Measurements from ENCODE around the gene VSTM2B.

VSTM2B gene

DNA sequence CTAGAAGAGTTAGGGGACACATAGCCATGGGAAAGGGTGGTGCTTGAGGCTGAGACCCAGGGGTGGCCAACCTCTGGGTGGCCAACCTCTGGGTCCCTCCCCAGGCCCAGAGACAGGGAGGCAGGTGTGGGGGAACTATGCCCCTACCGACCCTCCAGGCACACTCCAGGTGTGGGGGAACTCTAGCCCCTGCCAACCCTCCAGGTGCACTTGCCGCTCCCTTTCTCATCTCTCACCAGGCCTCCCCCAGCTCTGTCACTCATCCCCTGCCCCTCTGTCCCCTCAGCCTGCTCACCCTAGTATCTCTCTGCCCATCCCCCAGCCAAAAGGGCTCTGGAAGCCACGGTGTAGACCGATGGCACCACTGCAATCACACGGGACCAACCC is 10.6 kb upstream of the VSTM2B start:
- H3K27me3 ChIP-seq (replicated peaks; ENCODE audit: control insufficient read depth, insufficient read depth, low read length, poor library complexity, severe bottlenecking): no peaks in the 10 kb centered on the region
- H3K4me1 ChIP-seq (ENCODE audit: control insufficient read depth, insufficient read depth, low read length, poor library complexity, severe bottlenecking): no peaks in the 10 kb centered on the region
- no peaks in the 10 kb centered on the region for H3K9me3 ChIP-seq (ENCODE audit: control insufficient read depth, low read length)
- DNase-seq: no peak
- no peak overlapping the region for H3K27ac ChIP-seq (ENCODE audit: insufficient read depth, low read length, poor library complexity, severe bottlenecking)
- no peaks in the 10 kb centered on the region for H3K36me3 ChIP-seq (ENCODE audit: control insufficient read depth, insufficient read depth, low read length)
- no peak overlapping the region for H3K4me3 ChIP-seq (ENCODE audit: insufficient read depth, low read depth, low read length, poor library complexity, severe bottlenecking)

DNA sequence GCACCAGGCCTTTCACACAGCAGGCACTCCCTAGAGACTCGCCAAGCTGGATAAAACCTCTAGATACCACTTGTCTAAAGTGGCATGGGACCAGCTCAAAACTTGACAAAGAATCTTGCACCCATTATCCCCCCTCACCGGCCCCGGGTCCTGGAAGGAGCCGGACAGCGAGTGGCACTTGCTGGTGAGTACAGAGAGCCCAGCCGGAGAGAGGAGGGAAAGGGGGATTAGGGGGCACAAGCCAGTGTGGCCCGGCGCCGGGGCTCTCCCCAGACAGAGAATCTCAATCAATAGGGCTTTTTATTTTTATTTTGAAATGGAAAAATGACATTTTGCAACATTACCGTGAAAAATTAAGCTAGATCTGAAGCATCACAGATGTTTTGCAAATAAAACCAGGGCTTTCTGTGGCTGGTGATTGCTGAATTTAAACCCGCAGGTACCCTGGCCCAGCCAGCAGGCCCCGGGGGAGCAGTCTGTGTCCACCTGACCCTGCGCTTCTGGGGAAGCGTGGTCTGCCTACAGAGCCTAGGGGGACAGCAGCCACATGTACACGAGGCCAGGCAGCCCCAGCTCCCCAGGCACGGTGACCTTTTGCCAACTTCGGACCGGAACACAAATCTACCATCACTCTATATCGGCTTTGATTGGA is 10.0 kb upstream of the VSTM2B start:
- Histone ChIP-seq H3K4me3 (ENCODE audit: insufficient read depth, low read depth, low read length, poor library complexity, severe bottlenecking) (no peak overlapping the region), H3K36me3 (ENCODE audit: control insufficient read depth, insufficient read depth, low read length) (no peaks in the 10 kb centered on the region), H3K9me3 (ENCODE audit: control insufficient read depth, low read length) (no peaks in the 10 kb centered on the region), H3K4me1 (ENCODE audit: control insufficient read depth, insufficient read depth, low read length, poor library complexity, severe bottlenecking) (no peaks in the 10 kb centered on the region), H3K27me3 (replicated peaks; ENCODE audit: control insufficient read depth, insufficient read depth, low read length, poor library complexity, severe bottlenecking) (no peaks in the 10 kb centered on the region), H3K27ac (ENCODE audit: insufficient read depth, low read length, poor library complexity, severe bottlenecking) (no peak overlapping the region)
- DNase-seq: no peak

DNA sequence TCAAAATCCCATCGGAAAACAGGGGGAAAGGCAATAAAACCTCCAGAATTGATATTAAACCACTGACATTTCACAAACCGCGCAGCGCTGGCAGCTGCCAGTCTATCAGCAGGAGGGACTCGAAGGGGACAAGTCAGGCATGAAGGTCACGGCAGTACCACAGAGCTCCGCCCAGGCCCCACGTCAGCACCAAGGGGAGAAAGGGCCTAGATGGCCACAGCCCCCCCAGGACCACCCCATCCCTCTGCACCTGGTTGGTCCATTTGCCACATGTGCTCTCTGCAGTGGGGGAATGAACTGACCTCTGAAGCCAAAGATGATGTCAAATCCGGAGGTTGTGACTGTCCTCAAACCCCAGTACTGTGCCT is 9.5 kb upstream of the VSTM2B start:
- no peaks in the 10 kb centered on the region for H3K27me3 ChIP-seq (replicated peaks; ENCODE audit: control insufficient read depth, insufficient read depth, low read length, poor library complexity, severe bottlenecking)
- no peaks in the 10 kb centered on the region for H3K9me3 ChIP-seq (ENCODE audit: control insufficient read depth, low read length)
- no peak overlapping the region for H3K27ac ChIP-seq (ENCODE audit: insufficient read depth, low read length, poor library complexity, severe bottlenecking)
- no peak overlapping the region for H3K4me3 ChIP-seq (ENCODE audit: insufficient read depth, low read depth, low read length, poor library complexity, severe bottlenecking)
- H3K4me1 ChIP-seq (ENCODE audit: control insufficient read depth, insufficient read depth, low read length, poor library complexity, severe bottlenecking): no peaks in the 10 kb centered on the region
- no peaks in the 10 kb centered on the region for H3K36me3 ChIP-seq (ENCODE audit: control insufficient read depth, insufficient read depth, low read length)
- no peak for DNase-seq

DNA sequence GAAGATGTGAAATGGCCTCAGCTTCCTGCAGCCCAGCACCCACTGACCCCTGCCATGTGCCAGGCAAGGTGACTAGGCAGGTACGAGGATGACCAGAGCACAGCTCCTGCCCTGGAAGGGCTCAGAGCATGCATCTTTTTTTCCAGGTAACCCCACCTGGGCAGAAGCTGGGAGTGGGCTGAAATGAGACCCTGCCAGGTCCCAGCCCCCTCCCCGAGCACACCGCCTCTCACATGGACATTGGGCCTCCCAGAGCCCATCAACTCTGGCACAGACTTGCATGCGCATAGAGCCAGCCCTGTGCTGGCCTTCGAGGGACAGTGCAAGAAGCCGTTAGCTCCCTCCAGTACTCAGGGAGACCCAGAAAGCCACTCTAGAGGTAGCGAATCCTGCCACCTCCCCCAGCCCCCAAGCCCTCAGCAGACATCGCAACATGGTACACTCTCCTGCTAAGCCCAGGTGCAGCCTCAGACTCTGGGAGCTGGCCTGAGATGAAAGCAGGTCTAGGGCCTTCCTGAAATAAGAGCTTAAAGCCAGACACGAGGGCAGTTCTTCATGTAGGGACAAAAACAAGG is 8.9 kb upstream of the VSTM2B start:
- no peaks in the 10 kb centered on the region for H3K27me3 ChIP-seq (replicated peaks; ENCODE audit: control insufficient read depth, insufficient read depth, low read length, poor library complexity, severe bottlenecking)
- H3K4me3 ChIP-seq (ENCODE audit: insufficient read depth, low read depth, low read length, poor library complexity, severe bottlenecking): no peak overlapping the region
- DNase-seq: no peak
- no peaks in the 10 kb centered on the region for H3K36me3 ChIP-seq (ENCODE audit: control insufficient read depth, insufficient read depth, low read length)
- no peaks in the 10 kb centered on the region for H3K9me3 ChIP-seq (ENCODE audit: control insufficient read depth, low read length)
- H3K4me1 ChIP-seq (ENCODE audit: control insufficient read depth, insufficient read depth, low read length, poor library complexity, severe bottlenecking): no peaks in the 10 kb centered on the region
- no peak overlapping the region for H3K27ac ChIP-seq (ENCODE audit: insufficient read depth, low read length, poor library complexity, severe bottlenecking)

DNA sequence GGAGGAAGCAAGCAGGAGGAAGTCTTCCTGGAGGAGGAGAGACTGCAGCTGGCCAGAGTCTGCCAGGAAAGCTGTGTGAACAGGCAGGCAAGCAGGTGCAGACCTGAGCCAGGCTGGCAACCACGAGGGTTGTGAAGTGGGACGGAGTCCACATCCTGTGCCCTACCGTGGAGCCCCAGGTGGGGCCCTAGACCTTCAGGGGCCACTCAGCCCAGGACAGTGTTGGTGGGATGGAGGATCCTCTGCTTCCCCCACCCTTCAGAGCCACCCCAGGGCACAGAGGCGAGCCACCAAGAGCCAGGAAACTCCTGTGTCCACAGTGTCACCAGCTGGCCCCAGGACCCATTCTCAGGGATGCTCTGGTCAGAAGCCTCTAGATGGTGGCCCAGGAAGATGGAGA is 8.4 kb upstream of the VSTM2B start:
- no peak for DNase-seq
- Histone ChIP-seq H3K4me3 (ENCODE audit: insufficient read depth, low read depth, low read length, poor library complexity, severe bottlenecking) (no peak overlapping the region), H3K36me3 (ENCODE audit: control insufficient read depth, insufficient read depth, low read length) (no peaks in the 10 kb centered on the region)

DNA sequence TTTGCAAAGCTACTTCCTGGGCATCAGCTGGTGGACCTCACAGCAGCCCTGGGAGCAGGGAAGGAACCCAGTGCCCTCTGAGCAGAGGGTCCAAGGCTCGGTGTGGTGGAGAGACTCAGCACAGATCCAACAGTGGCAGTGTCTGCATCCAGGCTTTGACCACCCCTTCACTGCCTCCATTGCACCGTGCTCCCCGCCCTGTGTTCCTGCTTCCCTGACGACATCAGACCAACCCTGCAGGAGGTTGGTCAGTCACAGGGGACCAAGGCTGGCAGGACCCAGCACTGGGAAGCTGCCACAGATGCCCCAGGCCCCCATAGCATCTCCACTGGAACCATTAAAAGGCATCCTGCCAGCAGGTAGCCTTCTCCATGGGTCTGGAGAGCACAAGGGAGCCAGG is 7.8 kb upstream of the VSTM2B start:
- Histone ChIP-seq H3K27ac (ENCODE audit: insufficient read depth, low read length, poor library complexity, severe bottlenecking) (no peak overlapping the region), H3K27me3 (replicated peaks; ENCODE audit: control insufficient read depth, insufficient read depth, low read length, poor library complexity, severe bottlenecking) (no peaks in the 10 kb centered on the region), H3K36me3 (ENCODE audit: control insufficient read depth, insufficient read depth, low read length) (no peaks in the 10 kb centered on the region), H3K4me3 (ENCODE audit: insufficient read depth, low read depth, low read length, poor library complexity, severe bottlenecking) (no peak overlapping the region), H3K9me3 (ENCODE audit: control insufficient read depth, low read length) (no peaks in the 10 kb centered on the region), H3K4me1 (ENCODE audit: control insufficient read depth, insufficient read depth, low read length, poor library complexity, severe bottlenecking) (no peaks in the 10 kb centered on the region)
- no peak for DNase-seq

More for the DNA sequence above, 8.4 kb upstream of the VSTM2B start:
- Histone ChIP-seq H3K9me3 (ENCODE audit: control insufficient read depth, low read length) (no peaks in the 10 kb centered on the region), H3K27me3 (replicated peaks; ENCODE audit: control insufficient read depth, insufficient read depth, low read length, poor library complexity, severe bottlenecking) (no peaks in the 10 kb centered on the region), H3K4me1 (ENCODE audit: control insufficient read depth, insufficient read depth, low read length, poor library complexity, severe bottlenecking) (no peaks in the 10 kb centered on the region), H3K27ac (ENCODE audit: insufficient read depth, low read length, poor library complexity, severe bottlenecking) (no peak overlapping the region)

DNA sequence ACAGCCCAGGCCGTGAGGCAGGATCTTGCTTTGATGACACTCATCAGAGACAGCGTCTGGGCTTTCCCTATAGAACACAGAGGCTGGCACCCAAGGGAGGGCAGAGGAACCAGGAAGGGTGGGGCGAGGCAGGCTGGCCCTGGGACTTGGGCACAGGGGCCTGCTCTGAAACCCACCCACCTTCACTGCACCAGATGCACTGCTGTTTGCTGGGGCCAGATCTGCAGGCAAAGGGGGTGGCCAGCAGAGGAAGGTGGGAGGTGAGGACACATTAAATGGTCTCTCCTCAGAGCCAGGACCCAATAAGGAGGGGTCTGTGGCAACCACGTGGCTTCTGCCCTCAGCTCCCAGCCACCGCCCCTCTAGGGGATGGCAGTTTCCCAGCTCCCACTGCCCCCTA is 6.6 kb upstream of the VSTM2B start:
- H3K27me3 ChIP-seq (replicated peaks; ENCODE audit: control insufficient read depth, insufficient read depth, low read length, poor library complexity, severe bottlenecking): no peaks in the 10 kb centered on the region
- H3K4me3 ChIP-seq (ENCODE audit: insufficient read depth, low read depth, low read length, poor library complexity, severe bottlenecking): no peak overlapping the region
- H3K4me1 ChIP-seq (ENCODE audit: control insufficient read depth, insufficient read depth, low read length, poor library complexity, severe bottlenecking): no peaks in the 10 kb centered on the region
- no peak for DNase-seq
- H3K36me3 ChIP-seq (ENCODE audit: control insufficient read depth, insufficient read depth, low read length): no peaks in the 10 kb centered on the region
- no peak overlapping the region for H3K27ac ChIP-seq (ENCODE audit: insufficient read depth, low read length, poor library complexity, severe bottlenecking)
- H3K9me3 ChIP-seq (ENCODE audit: control insufficient read depth, low read length): no peaks in the 10 kb centered on the region

DNA sequence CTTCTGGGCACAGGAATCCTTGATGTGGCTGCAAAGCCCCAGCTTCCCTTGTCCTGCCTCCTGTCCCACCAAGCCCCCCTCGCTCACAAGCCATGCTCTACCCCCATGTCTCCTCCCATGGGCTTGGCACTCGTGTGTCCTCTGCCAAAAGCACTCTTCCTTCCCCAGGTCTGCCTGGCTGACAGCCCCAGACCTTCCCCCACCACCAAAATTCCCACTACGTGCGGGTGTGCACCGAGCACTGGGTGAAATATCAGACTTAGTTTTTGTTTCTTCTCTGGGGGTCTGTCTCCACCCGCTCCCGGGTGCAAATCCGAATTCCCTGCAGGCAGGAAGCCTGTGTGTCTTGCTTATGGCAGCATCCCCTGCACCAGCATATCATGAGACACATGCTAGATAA is 5.9 kb upstream of the VSTM2B start:
- no peak for DNase-seq
- Histone ChIP-seq H3K36me3 (ENCODE audit: control insufficient read depth, insufficient read depth, low read length) (no peaks in the 10 kb centered on the region), H3K27me3 (replicated peaks; ENCODE audit: control insufficient read depth, insufficient read depth, low read length, poor library complexity, severe bottlenecking) (no peaks in the 10 kb centered on the region), H3K9me3 (ENCODE audit: control insufficient read depth, low read length) (no peaks in the 10 kb centered on the region), H3K4me3 (ENCODE audit: insufficient read depth, low read depth, low read length, poor library complexity, severe bottlenecking) (no peak overlapping the region), H3K4me1 (ENCODE audit: control insufficient read depth, insufficient read depth, low read length, poor library complexity, severe bottlenecking) (peaks cover 4% of the 10 kb centered on the region), H3K27ac (ENCODE audit: insufficient read depth, low read length, poor library complexity, severe bottlenecking) (no peak overlapping the region)

DNA sequence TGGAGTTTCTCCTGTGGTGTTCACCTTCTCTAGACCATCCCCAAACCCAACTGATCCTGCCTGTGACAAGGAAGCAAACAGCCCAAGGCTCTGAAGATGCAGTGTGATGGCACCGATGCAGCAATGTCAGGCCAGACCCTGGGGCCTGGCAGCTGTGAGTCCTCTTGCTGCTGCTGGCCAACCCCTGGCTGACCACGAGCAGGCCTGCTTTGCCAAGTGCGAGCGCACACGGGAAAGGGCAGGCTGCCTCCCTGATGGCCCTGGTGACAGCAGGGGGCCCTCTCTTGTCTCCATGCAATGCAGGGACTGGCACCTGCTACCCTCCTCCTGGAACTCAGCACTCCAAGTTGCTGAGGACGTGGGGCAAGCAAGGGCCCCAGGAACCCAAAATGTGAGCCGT is 5.4 kb upstream of the VSTM2B start:
- H3K27ac ChIP-seq (ENCODE audit: insufficient read depth, low read length, poor library complexity, severe bottlenecking): no peak overlapping the region
- peaks cover 2% of the 10 kb centered on the region for H3K27me3 ChIP-seq (replicated peaks; ENCODE audit: control insufficient read depth, insufficient read depth, low read length, poor library complexity, severe bottlenecking)
- H3K9me3 ChIP-seq (ENCODE audit: control insufficient read depth, low read length): no peaks in the 10 kb centered on the region
- no peaks in the 10 kb centered on the region for H3K36me3 ChIP-seq (ENCODE audit: control insufficient read depth, insufficient read depth, low read length)
- peaks cover 6% of the 10 kb centered on the region for H3K4me1 ChIP-seq (ENCODE audit: control insufficient read depth, insufficient read depth, low read length, poor library complexity, severe bottlenecking)
- DNase-seq: no peak
- H3K4me3 ChIP-seq (ENCODE audit: insufficient read depth, low read depth, low read length, poor library complexity, severe bottlenecking): no peak overlapping the region

DNA sequence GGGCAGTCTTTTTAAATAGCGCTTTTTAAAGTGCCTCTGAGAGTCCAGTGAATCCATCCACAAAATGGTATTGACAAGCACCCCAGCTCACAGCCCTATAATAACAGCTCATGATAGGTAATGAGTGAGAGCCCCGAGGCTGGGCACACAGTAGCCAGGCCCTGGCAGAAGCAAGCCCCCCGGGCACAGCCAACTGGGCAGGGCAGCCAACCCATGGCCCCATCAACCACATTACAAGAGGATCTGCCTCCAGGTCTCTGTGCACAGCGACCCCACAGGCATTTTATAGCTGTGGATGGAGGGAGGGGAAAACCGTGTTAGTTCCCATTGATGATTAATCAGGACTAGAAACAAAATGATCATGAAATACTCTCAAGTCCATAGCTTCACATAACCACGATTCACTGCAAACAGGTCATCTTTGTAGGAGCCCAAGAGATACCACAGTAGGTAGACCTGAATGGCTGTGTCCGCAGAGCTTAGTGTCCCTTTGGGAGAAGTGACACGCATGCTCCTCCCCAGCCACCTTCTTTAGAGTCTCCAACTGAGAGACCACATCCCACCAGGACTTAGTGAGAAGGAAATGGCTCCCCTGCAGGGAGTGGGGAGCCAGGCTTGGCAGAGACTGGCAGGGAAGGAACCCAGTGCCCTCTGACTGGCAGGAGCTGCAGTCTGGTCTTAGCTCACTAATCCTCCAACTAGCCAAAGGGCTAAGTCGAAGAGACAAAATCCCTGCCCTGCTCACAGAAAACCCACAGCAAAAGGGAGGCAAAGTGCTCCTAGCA is 4.3 kb upstream of the VSTM2B start:
- H3K27me3 ChIP-seq (replicated peaks; ENCODE audit: control insufficient read depth, insufficient read depth, low read length, poor library complexity, severe bottlenecking): peaks cover 4% of the 10 kb centered on the region
- DNase-seq: no peak
- H3K27ac ChIP-seq (ENCODE audit: insufficient read depth, low read length, poor library complexity, severe bottlenecking): no peak overlapping the region
- no peaks in the 10 kb centered on the region for H3K36me3 ChIP-seq (ENCODE audit: control insufficient read depth, insufficient read depth, low read length)
- no peaks in the 10 kb centered on the region for H3K9me3 ChIP-seq (ENCODE audit: control insufficient read depth, low read length)
- H3K4me3 ChIP-seq (ENCODE audit: insufficient read depth, low read depth, low read length, poor library complexity, severe bottlenecking): no peak overlapping the region
- peaks cover 13% of the 10 kb centered on the region for H3K4me1 ChIP-seq (ENCODE audit: control insufficient read depth, insufficient read depth, low read length, poor library complexity, severe bottlenecking)

Measured in effector memory CD4-positive, alpha-beta T cell (primary cell).